ENCODE measurements around the gene FAM131A.

FAM131A gene

GRCh38 chr3:184337399-184337714 is at the start of gene FAM131A:
Gene FAM131A, plus strand, starts transcription at chr3:184337600. Its CDS starts 31 bp downstream, at chr3:184337631.
- peak in 49 of 56 donors; percentile 23 to 86 (median 60) for DNase-seq

GRCh38 chr3:184289426-184289938 is 47.9 kb upstream of the FAM131A start:
- peak in 26 of 56 donors; percentile 3 to 51 (median 23) for DNase-seq

DNA sequence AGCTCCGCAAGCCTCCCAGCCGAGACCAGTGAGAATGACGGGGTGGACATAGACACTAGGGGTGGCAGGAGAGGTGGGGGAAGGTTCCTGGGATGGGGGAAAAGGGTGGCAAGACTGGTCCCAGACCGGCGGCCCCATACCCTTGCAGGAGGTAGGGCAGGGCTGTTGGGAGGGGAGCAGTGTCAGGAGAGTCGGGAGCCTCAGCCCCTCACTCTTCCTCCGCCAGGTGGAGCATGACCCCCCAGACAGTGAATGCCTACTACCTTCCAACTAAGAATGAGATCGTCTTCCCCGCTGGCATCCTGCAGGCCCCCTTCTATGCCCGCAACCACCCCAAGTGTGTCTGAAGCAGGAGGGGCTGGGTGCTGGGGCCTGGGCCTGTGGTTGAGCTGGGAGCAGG is 47.1 kb upstream of the FAM131A start:
- DNase-seq = no peak

- DNase-seq = no peak
Measured at GRCh38 chr3:184291044-184291737, 46.2 kb upstream of the FAM131A start.

DNA sequence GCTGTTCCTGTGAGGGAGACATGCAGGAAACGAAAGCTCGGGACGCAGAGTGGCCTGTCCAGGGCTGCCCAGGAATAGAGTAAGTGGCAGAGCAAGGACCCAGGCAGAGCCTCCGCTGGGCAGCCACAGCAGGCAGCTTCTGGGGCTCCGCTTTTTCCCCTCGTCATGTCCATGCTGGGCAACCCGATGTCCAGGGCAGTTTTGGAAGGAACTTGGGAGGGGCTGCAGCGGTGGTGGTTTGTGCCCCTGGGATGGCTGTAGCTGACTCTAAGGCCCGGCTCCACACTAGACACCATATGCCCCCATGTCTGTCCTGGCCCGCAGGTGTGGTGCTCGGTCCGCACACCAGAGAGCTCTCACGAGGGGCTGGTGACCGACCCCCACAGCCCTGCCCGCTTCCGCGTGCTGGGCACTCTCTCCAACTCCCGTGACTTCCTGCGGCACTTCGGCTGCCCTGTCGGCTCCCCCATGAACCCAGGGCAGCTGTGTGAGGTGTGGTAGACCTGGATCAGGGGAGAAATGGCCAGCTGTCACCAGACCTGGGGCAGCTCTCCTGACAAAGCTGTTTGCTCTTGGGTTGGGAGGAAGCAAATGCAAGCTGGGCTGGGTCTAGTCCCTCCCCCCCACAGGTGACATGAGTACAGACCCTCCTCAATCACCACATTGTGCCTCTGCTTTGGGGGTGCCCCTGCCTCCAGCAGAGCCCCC is 45.5 kb upstream of the FAM131A start:
- DNase-seq = no peak

DNA sequence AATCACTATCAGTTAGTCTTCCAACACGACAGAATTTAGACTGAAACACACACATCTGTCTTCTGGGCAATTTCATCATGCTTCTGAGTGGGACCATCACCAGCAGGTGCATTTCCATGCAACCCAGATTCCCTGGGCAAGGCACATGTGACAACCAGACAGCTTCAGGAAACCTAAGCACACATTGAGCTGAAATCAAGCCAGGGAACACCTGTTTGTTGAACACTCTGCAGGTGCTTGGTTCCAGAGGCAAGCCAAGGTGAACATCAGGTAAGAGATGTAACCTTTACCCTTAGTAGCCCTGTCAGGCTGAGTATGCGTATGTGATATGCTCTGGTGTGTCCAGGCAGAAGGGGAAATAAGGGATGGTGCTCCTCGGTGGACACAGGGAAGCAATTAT is 41.6 kb upstream of the FAM131A start:
- DNase-seq = no peak

GRCh38 chr3:184296616-184297015 is 40.8 kb upstream of the FAM131A start:
- no peak for DNase-seq

DNA sequence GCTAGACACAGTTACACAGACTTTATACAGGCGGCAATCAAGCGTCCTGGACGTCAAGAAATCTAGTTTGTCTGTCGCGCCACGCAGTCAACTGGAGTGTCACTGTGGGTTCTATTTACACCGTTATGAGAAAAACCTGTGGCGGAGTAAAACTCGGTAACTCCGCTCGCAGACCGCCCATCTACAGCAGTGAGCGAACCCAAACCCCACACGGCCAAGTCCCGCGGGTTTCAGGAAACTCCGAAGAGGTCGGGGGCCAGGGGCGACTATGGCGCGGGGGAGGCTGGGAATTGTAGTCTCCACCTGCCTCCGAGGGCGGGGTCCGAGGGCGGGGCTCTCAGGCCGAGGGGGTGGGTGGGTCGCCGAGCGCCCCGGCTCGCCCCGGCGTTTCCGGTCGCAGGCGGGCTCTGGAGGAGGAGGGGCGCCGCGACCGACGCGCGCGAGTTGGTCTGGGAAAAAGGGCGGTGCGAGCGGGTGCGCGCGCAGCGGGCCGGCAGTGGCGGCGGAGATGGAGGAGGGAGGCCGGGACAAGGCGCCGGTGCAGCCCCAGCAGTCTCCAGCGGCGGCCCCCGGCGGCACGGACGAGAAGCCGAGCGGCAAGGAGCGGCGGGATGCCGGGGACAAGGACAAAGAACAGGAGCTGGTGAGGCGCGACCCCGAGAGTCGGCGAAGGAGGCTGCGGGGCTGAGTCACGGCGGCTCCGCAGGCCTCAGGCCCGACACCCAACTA is 38.5 kb upstream of the FAM131A start, which contains the start of gene PSMD2:
Gene PSMD2 (plus strand): TSS at position 483 of the 729 bp plus-strand sequence. CDS start 26 bp downstream, at position 509.
- DNase-seq = peak; percentile 86 to 98 (median 95)

DNA sequence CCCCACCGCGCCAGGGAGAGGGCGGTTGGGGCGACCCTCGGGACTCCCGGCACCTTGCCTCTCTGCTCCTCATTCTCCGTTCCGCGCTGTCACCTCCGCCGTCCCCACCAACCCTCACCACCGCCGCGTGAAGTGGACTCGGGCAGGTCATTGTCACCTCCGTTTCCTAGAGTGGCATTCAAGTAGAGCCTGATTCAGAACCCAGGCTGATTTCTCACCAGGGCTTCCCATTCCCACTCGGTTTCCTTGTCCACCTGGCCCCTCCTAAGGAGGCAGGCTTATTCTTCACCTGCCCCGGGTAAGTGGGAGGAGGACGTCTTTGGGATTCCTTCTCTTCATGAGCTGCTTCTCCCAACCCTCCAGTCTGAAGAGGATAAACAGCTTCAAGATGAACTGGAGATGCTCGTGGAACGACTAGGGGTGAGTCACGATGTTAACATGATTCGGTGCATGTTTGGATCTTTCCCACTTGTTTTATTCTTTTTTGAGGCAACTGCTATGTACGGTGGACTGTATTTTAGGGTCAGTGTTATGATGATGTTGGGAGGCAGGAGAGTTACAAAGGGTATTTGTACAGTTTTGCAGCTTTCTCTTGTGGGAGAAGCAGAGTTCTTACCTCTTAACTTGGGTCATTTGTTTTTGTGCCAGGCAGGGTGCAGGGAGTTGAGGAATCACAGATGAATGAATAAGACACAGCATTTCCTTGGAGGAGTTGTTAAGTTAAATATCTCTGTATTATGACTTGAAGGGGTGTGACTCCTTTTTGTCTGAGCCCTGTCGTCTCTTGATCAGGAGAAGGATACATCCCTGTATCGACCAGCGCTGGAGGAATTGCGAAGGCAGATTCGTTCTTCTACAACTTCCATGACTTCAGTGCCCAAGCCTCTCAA is 37.7 kb upstream of the FAM131A start:
- peak in 2 of 56 donors; percentile 41 to 53 for DNase-seq

- DNase-seq = no peak
Measured at GRCh38 chr3:184300378-184300720, 37.1 kb upstream of the FAM131A start.

DNA sequence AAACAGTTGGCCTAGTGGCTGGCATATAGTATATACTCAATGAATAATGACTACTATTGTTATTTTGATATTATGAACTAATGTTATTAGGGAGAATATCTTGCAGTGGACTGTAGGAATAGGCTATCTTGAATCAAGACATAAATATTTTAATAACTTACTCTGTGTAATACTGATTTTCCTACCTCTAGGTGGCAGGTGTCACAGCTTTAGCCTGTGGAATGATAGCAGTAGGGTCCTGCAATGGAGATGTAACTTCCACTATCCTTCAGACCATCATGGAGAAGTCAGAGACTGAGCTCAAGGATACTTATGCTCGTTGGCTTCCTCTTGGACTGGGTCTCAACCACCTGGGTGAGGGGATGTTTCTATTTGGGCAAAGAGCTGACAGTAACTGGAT is 31.8 kb upstream of the FAM131A start:
- DNase-seq = no peak

DNA sequence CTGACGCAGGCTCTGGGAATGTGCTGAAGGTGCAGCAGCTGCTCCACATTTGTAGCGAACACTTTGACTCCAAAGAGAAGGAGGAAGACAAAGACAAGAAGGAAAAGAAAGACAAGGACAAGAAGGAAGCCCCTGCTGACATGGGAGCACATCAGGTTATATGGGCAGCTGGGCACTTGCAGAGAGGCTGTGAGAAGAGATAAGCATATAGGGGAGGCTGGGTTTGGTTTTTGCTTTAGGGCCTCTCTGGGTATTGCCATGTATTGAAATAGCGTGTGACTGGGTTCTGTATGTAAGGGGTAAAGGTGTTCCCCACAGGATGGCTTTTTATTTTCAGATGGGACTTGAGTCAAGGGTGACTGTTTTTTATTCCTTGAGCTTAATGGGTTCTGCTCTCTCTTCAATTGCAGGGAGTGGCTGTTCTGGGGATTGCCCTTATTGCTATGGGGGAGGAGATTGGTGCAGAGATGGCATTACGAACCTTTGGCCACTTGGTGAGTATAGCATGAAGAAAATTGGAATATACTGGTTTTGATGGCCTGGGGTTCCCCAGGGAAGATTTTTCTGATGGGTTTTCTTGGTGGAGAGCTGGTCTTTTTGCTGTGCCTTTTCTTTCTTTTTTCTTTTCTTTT is 30.9 kb upstream of the FAM131A start:
- no peak for DNase-seq

DNA sequence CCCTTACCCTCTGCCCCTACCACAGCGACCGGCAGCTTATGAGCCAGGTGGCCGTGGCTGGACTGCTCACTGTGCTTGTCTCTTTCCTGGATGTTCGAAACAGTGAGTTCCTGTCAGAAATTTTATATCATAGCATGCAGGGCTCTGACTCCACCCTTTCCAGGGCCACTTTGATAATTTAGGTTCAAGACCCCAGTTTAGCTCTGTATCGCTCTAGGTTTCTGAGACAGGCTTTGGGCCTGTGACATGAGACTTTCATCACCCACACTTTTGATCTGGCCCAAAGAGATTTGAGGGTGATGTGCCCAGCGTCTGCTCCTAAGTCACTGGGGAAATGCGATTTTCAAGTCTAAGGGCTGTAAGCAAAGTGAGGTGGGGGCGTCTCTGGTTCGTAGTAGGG is 29.5 kb upstream of the FAM131A start:
- no peak for DNase-seq

DNA sequence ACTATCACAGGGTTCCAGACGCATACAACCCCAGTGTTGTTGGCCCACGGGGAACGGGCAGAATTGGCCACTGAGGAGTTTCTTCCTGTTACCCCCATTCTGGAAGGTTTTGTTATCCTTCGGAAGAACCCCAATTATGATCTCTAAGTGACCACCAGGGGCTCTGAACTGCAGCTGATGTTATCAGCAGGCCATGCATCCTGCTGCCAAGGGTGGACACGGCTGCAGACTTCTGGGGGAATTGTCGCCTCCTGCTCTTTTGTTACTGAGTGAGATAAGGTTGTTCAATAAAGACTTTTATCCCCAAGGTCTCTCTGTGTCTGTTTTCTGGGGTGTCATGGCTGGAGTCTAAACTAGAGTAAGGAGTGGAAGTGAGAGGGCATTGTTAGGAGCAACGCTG is 28.7 kb upstream of the FAM131A start:
- no peak for DNase-seq

- DNase-seq = no peak
Measured at GRCh38 chr3:184311633-184312032, 25.8 kb upstream of the FAM131A start.

- DNase-seq = peak; percentile 59 to 95 (median 88)
Measured at GRCh38 chr3:184314363-184314699, 23.1 kb upstream of the FAM131A start, which contains the start of gene EIF4G1. Gene EIF4G1, plus strand, starts transcription at chr3:184314606. Its CDS starts 1,191 bp downstream, at chr3:184315797.

- peak in 41 of 56 donors; percentile 14 to 73 (median 48) for DNase-seq
Measured at GRCh38 chr3:184314700-184315542, 22.5 kb upstream of the FAM131A start.

DNA sequence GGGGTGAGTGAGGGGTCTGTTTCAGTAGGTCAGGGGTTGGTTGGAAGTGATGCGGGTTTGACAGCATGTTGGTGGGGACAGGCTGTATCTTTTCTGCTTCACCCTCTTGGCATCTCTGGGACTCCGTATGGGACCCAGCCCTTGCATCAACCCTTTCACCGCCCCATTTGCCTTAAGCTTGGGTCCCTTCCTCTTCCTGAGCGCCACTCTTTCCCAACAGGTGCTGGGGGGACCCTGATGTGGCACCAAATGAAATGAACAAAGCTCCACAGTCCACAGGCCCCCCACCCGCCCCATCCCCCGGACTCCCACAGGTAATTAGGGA is 21.9 kb upstream of the FAM131A start:
- no peak for DNase-seq

- DNase-seq = peak in 2 of 56 donors; percentile 7 to 18
Measured at GRCh38 chr3:184315871-184316661, 21.3 kb upstream of the FAM131A start.

All from amygdala (tissue), 56 donors.